Stimulated activated CD8-positive, alpha-beta memory T cell treated with anti-CD3 and anti-CD28 coated beads, Interleukin-15, amount 100 ng/mL, for 1 hour (primary cell): Measurements from ENCODE around the gene ZNF318.
"Not testable (repeated sequence)": the region's sequence is repeated elsewhere in the genome, so short reads cannot be mapped to it uniquely, and the experiment has no call there.

Source experiments
- DNase-seq: peaks from one replicate; pipeline ENCODE4 v3.0.0-alpha.2; 2020; ENCODE audit warnings: low read depth

Gene ZNF318

DNA sequence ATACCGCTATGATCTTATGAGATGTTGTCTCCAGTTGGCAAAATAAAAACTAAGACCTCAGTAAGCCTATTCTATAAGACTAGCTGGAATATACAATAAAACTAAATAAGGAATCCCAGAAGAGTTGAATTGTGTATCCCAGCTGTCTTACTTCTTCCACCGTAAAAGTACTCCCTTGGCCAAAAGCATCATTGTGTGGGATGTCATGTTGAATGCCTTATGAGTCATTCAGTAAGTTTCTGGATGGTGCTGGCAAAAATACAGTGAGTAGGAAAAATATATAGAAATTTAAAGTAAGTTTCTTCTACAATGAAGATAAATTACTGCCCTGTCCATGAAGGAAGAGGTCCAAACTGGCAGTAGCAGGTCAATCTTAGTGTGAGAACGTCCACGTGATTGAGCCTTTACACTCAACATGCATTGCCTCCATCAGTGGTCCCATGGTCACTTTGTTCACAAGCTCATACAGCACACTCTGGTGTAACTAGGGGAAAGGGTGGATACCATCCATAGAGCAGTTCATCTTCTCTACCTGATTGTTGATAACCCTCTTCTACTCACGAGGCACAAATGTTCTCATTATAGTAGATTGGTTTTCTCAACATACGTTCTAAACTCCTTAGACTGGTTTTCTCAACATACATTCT lies 13.7 kb upstream of the ZNF318 start:
- no peak for DNase-seq

DNA sequence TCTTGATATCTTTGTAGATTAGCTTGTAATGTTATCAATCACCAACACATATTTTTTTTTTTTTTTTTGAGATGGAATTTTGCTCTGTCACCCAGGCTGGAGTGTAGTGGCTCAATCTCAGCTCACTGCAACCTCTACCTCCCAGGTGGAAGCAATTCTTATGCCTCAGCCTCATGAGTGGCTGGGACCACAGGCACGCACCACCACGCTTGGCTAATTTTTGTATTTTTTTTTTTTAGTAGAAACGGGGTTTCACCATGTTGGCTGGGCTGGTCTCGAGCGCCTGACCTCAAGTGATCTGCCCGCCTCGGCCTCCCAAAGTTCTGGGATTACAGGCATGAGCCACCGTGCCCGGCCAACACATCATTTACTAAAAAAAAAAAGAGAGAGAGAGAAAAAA lies 11.4 kb upstream of the ZNF318 start:
- DNase-seq: not testable (repeated sequence)

DNA sequence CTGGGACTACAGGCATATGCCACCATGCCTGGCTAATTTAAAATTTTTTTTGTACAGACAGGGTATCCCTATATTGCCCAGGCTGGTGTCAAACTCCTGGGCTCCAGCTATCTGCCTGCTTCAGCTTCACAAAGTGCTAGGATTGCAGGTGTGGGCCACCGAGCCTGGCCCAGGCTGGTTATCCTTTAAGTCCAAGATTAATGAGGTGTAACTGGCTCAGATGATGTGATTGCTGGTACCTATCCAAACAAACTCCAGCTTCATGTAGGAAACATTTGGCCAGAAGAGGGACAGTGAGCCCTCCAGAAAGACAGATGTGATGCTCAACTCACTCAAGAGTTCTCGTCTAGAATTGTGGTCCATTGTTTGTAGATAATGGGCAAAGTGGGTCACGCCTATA lies 9.2 kb upstream of the ZNF318 start:
- no peak for DNase-seq

- DNase-seq: no peak
These were observed 8.3 kb upstream of the ZNF318 start for GRCh38 chr6:43377710-43378229.

GRCh38 chr6:43376551-43376981 lies 7.1 kb upstream of the ZNF318 start:
- DNase-seq: no peak

GRCh38 chr6:43375693-43376092 lies 6.2 kb upstream of the ZNF318 start:
- DNase-seq: no peak

- no peak for DNase-seq
These were observed 3.9 kb upstream of the ZNF318 start for GRCh38 chr6:43373252-43373875.

DNA sequence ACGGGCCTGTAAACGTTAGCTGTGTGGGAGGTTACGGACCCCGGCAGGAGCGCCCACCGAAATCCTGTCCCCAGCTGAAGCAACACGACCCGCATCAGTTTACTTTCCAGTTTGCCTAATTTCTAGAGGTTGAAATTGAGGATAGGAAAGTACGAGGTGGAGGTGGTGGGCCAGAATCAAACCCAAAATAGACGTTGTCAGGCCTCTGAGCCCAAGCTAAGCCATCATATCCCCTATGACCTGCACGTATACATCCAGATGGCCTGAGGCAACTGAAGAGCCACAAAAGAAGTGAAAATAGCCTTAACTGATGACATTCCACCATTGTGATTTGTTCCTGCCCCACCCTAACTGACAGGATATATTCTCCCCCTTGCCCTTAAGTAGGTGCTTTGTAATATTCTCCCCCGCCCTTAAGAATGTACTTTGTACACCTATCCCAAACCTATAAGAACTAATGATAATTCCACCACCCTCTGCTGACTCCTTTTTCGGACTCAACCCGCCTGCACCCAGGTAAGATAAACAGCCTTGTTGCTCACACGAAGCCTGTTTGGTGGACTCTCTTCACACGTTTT lies 645 bp upstream of the ZNF318 start:
- not testable (repeated sequence) for DNase-seq

- no peak for DNase-seq
These were observed 937 bp downstream of the ZNF318 start for GRCh38 chr6:43368259-43369160.

DNA sequence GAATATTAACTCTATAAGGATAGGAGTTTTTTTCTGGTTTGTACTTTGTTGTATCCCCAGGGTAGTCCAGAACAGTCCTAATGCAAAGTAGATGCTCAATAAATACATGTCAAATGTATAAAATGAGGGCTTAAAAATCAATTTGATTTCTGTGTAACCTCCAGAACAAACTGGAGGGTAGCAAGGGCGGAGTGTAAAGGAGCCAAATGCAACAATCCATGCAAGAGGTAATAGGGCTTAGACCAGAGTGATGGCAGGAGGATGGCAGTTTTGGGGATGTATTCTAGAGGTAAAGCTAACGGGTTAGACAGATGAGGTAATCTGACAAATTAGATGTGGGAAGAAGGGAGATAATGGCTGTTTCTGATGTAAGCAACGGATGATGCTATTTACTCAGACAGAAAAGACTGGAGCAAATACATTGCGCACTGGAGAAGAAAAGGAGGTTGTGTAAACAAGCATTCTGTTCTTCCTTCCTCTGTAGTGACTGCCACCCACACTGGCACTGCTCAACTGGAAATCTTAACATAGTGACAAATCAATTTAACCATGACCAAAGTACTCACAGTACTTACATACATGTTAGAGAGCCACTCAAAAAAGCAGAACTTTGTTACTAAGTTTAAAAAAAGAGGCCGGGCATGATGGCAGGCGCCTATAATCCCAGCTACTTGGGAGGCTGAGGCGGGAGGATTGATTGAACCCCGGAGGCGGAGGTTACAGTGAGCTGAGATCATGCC lies 2.0 kb downstream of the ZNF318 start:
- no peak for DNase-seq

- DNase-seq: no peak
These were observed 8.2 kb downstream of the ZNF318 start for GRCh38 chr6:43361269-43361668.

- DNase-seq: no peak
These were observed 9.6 kb downstream of the ZNF318 start for GRCh38 chr6:43359831-43360230.

DNA sequence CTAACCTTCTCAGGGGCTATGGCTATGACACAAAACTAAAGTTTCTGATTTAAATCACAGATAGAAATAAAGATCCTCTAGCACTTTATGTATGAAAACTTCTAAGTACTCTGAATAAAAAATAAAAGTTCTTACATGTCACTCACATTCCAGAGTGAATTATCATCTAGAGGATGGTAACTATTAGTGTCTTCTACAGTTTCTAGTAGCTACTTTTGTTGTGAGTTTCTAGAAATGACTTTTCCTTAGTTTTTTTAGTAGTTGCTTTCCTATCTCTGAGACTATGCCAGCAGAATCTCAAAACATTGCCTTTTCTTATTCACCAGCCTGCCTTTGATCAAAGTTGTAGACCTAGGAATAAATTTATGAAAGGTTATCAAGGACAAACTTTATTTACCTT lies 10.1 kb downstream of the ZNF318 start:
- no peak for DNase-seq

GRCh38 chr6:43355862-43356590 lies 13.4 kb downstream of the ZNF318 start:
- DNase-seq: no peak

DNA sequence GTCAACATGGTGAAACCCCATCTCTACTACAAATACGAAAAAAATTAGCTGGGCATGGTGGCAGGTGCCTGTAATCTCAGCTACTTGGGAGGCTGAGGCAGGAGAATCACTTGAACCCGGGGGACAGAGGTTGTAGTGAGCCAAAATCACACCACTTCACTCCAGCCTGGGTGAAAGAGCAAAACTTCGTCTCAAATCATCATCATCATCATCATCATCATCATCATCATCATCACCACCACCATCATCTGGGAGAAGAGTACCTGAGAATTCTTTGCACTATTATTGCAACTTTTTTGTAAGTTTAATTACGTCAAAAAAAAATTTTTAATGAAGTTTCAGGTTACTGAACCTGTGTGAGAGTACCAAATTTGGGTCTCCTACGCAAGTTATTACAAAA lies 17.5 kb downstream of the ZNF318 start:
- DNase-seq: not testable (repeated sequence)

- no peak for DNase-seq
These were observed 22.0 kb downstream of the ZNF318 start for GRCh38 chr6:43347444-43347843.

GRCh38 chr6:43347021-43347420 lies 22.4 kb downstream of the ZNF318 start:
- DNase-seq: no peak

- not testable (repeated sequence) for DNase-seq
These were observed 23.2 kb downstream of the ZNF318 start for GRCh38 chr6:43346243-43346642.

- DNase-seq: no peak
These were observed 30.3 kb downstream of the ZNF318 start for GRCh38 chr6:43339168-43339567.

DNA sequence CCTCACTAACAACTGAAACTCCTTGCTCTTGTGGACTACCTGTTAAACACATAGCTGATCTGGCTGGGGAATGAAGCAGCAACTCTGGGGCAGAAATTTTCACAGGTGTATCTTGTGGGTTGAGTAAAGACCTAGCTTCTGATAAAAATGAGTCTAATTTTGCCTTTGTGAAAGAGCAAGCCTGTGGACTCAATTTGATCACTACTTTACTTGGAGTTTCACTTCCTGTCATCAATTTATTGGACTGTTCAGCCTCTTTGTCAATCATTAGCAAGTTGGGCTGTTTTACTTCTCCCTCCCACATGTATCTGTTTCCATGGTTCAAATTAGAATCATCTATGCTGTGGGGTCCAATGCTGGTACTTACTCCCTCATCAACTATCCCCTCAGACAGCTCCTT lies 31.2 kb downstream of the ZNF318 start:
- DNase-seq: no peak

DNA sequence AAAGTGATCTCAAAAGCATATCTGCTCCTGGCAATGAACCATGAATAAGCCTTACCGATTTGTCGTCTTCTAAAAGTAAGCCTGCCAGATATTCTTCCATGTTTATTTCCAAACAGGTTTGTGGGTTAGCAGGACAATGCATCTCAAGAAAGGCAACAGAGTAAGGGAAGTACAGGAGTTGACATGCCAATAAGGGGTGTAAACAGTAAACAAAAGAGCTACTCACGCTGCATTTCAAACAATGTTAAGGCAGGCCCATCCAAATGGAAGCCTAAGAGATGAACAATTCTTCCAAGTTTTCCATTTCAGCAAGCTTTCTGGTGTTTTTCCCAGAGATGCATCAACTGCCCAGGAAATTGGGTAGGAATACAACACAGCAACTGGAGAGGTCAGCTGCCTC lies 33.1 kb downstream of the ZNF318 start:
- DNase-seq: no peak
